NCI-H2196 (cell line): Measurements from ENCODE around the gene RGS6.

Source experiments
- DNase-seq: peaks from one replicate; lab custom pipeline; 2025; ENCODE audit not compliant: unreplicated experiment; lab: John Stamatoyannopoulos, UW

Gene RGS6

DNA sequence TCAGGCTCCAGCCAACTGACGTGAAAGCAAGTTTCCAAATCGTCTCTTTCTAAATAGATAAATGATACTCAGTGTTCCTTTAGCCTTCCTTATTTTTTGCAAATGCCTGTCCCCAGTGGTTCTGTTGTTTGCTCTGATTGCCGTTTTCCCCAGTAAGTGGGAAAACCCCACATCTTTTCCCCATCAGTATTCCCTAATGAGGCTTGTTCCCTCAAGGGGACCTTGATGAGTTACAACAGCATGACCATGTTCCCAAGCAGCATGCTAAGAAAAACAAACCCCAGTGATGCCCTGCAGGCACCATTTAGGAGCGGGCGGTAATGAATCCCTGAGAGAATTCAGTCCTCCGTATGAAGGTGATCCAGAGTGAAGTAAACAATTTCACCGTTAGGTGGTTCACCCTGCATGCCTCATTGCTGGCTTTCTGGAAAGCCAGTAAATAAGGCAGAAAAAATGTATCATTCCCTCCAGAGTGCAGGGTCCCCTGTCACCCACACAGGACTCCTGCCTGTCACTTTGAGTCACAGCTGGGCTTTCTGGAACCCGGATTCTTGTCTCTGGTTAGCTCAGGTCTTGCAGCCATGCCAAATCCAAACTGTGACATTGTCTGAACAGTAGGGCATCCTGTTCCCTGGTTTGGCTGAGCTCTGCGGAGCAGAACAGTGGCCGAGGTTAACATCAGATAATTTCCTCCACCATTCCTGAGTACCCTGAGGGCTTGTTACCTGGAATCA, 222.6 kb downstream of the RGS6 start:
- no peak for DNase-seq

DNA sequence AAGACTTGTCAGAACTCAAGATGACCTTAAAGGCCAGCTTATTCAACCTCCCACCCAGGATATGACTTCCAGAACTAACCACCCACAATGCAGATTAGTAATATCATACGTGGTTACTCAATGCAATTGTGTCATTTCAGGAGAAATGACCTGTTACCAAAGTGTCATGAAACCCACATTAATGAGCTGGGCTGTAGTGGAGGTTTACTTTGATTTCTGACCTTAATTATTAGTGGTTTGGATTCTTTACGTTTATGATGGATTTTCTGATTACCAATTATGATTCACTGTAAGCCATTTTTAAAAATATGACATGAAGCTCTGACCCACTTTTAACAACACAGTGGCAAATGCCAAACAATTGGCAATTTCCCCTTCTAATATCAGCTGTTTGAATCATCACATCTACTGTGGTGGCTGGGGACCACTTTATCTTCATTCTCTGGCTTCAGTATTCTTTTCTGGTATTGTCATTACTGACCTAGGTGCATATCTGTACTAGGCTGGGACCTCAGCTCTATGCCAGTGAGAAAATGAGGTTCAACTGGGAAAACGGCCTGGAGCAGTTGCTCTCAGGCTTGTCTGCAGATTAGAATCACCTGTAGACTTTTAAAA, 223.3 kb downstream of the RGS6 start:
- no peak for DNase-seq

DNA sequence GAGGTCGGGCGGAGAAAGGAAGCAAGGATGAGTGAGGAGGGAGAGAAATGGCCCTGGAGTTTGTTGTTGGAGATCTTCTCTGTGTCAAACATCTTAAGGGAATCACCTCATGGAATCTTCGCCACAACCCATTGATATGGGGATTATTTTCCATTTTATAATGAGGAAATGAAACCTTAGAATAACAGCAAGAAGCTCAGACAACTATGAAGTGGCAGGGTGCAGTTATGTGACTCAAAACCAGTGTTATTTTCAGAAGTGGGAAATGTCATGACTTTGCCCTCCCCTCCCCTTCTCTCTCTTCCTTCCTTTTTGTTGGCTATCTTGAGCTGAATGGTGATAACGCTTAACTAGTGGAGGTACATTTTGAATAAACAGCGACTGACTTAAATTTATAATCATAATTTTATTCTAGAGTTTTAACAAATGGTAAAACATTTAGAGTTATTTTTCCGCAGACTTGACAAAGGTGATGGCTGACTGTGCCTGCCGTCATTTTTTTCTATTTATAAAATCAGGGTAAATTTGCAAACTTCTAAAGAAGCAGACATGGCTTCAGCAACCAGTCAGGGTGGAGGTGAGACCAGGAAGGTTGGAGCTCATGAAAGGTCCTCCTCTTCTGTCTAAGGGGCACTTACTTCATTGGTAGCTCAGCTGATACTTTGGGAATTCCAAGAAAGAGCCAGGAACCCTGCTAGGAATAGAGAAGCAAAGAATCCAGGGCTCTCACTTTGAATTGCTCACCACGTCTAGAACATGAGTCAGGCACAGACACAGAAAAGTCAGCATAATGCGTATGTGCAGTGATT, 232.4 kb downstream of the RGS6 start:
- DNase-seq = no peak

DNA sequence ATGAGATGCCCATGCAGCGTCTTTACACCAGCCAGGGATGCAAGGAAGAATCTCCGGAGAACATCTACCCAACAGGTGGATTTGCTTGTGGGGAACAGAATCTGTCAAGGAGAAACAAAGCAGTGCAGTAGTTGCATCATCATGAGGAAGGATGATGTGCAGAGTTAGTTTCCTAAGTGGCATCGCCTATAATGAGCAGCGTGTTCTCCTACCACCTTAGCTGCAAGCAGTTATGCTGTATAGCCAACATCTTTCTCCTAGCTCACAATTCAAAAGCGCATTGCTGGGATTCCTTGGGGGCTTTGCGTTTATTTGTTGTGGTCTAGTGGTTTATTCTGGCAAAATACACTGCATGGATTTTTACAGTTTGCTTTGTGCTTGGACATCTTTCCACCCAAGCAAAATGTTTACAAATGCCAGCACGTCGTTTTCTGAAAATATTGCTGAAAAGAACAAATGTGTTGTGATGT, 233.0 kb downstream of the RGS6 start:
- no peak for DNase-seq

DNA sequence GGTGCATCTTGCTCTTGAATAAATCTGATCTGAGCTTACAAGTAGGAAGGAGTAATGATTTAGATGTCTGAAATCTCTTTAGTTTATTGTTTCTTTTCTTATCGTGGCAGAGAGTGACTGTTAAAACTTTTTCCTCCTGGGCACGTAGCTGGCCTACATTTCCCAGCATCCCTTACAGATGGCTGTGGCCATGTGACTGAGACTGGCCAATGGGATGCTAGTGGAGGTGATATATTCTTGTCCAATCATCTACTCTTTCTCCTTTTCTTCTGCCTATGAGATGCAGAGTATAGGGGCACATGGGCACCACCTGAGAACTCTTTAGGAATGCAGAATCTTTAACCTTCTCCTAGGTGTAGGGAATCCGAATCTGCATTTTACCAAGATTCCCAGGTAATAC, 237.3 kb downstream of the RGS6 start:
- no peak for DNase-seq

DNA sequence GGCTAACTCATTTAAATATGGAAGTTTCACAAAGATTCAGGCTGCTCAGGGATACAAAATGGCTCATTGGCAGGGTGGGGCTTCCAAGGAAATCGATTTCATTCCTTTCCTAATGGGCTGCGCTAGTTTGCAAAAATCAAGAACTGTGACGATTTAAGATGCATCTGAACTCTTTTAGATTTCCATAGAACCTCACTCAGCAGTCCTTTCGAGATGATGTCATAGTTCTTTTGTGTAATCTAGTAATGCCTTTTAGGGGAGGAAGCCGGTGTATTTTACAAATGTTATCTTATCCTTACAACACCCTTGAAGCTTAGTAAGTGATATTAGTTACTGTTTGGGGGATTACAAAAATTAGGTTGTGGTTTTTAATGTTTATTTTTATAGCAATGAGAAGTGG, 239.8 kb downstream of the RGS6 start:
- DNase-seq = no peak

DNA sequence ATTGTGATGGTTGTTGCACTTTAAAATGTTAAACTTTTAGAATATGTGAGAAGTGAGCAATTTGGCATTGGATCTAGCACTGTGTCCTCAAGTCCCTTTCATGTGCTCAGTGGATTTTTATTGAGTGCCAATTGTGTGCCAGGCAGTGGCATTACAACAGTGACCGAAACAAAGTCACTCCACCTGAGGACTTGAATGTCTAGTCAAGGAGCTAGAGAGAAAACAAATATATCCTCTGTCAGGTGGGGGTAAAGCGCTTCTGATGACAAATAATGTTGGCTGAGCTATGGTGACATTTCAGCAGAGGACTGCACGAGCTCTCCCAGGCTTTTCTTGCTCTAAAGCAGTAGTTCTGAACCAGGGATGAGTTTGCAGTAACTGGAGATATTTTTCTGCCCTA, 240.4 kb downstream of the RGS6 start:
- no peak for DNase-seq

DNA sequence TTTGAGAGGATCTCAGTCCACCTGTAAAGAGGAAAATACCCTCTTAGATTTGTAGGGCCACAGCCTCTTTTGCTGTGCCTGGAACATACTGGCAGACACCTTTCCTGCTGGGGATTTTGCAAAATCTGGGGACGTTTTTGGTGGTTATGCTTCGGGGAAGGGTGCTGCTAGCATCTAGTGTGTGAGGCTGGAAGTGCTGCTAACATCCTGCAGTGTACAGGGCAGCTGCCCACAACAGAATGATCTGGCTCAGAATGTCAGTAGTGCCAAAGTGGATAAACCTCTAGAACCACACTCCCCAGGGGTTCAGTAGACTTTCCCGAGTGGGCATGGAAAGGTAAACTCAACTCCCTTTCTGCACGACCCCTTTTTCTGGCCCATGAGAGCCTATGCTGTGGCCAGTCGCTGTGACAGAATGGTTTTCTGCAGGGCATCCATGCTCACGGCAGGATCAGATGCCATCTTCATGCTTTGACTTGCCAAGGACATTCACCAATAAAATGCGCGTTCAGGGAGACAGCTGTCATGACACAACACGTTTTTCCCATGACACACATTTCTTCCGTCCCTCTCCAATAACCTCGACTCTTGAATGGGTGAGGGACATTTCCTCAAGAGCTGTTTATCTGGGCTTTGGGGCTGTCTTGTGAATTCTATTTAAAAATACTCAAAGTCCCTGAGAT, 240.9 kb downstream of the RGS6 start:
- DNase-seq = no peak

DNA sequence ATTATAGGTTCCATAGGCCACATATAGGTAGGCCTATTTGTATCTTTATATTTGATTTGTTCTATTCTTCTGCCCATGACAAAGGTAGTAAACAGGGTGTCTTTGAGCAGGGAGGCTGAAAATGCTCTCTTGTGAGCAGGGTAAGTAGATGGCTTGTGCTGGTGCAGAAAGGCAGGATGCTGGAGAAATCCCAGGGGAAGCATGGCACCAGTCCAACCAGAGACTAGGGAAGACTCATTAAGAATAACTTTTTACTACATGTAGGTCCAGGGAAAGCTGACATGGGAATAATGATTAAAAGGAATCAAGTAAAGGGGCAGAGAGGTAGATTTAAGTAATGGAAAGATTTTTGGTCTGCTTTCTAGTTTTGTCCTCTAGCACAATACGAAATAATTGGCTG, 245.0 kb downstream of the RGS6 start:
- no peak for DNase-seq

DNA sequence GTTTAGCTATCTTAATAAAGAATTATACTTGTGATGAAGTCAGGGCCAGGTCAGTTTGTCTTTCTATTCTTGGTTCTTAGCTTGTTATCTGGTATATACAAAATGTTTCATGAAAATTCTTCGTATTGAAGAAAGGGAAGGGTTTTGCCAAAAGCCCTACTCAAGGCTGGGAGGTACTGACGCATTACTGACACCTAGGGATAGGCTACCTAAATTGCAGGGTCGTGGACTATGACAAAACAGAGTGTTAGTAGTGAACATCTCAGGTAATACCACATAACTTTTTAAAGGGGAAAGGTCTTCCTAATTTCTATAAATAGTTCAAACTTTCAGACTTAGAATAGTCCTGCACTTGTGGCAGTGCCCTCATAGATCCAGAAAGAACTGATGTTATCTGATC, 246.3 kb downstream of the RGS6 start:
- DNase-seq = no peak

DNA sequence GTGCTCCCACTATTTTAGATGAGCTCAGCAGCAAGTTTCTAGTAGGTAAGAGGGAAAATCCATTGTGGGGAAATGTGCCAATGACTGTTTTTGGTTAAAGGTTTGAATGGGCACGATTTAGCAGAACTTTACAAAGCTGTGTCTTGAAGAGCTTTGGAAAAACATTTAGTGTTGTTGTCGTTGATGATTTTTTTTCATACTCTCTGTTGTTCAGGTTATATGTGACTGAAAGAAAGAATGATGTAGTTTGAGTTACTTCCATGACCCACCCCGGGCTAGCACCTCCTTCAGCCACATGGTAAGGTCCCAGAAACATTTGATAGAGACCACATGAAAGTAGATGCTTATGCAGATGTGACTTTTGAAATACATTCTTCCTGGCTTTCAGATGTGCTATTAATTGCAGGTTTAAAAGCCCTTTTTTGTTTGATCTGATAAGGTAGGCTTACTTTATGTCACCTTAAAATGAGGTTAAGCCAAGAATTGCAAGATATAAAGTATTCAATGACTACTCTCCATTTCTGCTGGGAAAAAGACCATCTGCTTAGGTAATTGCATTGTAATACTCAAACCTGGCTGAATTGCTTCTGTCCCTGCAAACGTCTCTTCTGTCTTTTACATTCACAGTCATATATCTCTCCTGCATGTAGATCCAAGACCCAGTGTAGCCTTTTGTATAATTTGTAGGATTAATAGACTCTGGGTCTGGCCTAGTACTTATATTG, 250.6 kb downstream of the RGS6 start:
- no peak for DNase-seq

DNA sequence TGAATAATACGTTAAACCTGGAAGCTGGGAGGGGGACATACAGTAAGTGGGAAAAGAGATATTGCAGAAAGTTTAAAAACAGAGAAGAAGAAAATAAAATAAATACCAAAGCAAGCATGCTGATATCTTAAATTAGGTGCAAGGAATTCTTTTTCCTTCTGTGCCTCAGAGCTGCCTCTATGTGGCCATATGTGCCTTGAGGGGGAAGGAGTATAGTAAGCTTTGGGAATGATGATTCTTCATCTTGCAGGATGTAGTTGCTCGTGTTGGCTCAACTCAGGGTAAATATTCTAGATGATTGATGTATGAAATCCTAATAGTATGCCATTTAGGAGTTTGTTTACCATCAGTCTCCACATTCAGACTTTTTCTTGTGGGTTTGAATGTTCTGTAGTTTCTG, 251.4 kb downstream of the RGS6 start:
- no peak for DNase-seq

DNA sequence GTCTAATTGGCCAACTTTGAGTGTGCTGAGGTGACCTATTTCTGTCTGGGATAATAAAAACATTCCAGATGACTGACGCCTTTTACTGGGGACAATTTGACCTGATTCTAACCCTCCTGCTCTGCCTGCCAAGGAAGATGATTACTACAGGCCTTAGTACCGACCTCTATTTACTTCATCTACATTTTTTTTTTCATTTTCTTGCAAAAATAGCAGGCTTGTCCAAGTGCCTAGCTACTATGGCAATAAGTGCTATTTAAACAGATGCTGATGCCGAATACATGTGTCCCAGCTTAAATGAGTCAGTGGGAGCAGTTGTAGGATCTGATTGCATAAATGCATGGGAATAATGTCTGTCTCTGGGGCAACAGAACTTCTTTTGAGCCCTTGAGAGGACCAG, 254.3 kb downstream of the RGS6 start:
- no peak for DNase-seq

DNA sequence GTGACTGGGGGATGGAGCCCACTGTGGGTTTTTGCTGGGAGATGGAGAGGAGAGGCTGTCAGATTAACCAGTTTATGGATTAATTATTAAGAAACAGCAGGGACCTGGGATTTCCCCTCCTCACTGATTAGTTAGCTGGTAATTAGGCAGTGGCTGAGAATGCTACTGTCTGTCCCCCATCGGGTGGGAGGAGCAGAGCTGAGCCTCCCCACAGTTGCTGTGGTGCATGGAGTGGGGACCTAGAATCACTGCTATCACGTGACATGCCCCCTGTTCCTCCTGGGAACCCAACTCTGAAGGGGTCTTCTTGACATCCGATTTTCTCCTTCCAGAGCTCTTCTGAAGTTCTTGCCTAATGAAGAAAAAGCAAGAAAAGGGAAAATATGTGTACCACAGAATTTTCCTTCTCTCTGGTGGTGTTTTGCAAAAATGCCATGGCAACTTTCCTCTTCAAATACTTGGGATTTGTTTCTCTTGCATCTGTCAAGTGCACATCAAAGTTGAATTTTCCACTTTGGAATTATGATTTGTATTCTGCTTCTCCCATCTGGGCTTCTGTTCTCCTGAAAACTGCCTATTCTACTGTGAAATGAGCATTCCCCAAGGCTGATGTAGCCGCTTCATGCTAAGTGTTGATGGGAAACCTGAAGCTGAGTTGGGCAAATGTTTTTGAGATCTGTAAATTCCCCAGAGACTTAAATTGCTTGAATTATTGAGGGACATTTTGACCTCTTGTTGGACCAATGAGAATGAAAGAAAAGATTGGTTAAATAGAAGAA, 264.2 kb downstream of the RGS6 start:
- no peak for DNase-seq

DNA sequence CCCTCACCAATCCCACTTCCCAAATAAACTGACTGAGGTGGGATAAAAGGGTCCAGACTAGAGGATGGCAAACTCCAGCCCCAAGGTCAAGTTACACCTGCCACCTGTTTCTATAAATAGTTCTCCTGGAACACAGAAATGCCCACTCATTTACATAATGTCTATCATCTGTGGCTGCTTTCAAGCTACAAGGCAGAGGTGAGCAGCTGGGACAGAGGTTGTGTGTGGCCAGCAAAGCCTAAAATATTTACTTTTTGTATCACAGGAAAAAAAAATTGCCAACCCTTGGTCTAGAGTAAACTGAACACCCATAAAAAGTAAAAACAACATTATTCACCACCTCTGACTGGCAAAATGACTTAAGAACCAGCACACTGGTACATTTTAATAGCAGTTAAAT, 269.4 kb downstream of the RGS6 start:
- no peak for DNase-seq

DNA sequence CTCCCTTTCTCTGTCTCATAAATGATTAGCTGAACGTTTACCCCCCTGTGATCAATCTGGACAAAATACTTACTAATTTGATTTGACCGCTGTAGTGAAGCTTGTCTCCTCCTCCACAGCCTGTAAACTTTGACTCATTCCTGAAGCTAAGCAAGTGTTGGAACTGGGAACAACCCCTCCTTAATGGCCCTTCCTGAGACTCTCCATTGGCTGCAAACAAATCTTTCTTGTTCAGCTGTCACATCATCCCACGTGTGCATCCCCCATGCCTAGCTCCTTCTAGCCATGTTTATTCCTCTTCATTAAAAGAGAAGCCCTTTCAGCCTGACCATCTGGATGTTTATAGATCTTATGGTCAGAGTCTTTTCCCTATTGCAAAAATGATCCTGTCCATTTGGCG, 281.2 kb downstream of the RGS6 start:
- no peak for DNase-seq

DNA sequence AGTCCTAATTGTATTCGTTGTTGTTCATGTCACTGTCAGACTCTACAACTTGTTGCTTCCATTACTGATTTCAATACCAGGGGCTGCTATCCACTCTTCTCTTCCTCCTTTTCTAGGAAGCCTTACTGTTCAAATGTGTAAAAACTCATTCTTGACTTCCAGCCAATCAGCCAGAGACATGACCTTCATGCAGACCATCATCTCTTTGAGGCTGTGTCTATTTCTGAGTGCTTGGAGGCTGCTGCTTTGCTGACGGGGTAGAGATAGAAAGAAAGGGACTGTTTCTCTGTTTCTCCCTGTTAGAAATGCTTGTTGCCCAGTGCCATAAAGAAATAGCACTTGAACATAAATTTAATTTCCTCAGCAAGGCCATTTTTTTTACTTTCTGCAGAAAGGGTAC, 282.9 kb downstream of the RGS6 start:
- DNase-seq = no peak

DNA sequence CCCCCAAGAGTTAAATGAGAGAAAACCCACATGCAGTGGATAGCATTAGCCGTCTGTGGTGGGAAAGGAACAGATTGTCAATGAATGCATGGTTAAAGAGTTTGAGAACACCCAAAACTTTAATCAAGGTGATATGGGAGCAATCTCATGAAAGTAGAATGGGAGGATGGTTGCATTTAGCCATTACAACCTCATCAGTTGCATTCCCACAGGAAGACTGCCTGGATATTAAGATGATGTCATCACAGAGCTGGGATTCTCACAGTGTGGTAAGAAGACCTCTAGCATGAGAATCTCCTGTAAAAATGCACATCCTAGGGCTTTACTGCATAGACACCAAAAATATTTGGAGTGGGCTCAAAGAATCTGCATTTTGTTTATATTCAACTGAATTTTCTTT, 284.9 kb downstream of the RGS6 start:
- no peak for DNase-seq

DNA sequence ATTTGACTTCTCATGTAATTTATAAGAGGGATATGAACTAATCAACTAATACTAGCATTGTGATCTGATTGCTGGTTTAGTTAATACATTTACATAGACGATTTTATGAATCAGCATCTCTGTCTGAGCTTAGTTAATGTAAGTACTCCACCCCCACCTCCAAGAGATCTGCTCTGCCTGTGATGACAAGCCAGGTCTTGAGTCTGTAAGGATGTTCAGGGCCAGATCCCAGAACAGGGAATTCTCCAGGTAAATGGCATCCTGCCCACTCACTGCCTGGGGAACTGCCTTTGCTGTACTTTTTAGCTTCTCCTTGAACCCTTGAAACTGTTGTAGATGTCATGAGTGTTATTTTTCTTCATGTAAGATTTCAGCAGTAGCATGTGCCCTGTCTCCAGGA, 289.8 kb downstream of the RGS6 start:
- DNase-seq = no peak

DNA sequence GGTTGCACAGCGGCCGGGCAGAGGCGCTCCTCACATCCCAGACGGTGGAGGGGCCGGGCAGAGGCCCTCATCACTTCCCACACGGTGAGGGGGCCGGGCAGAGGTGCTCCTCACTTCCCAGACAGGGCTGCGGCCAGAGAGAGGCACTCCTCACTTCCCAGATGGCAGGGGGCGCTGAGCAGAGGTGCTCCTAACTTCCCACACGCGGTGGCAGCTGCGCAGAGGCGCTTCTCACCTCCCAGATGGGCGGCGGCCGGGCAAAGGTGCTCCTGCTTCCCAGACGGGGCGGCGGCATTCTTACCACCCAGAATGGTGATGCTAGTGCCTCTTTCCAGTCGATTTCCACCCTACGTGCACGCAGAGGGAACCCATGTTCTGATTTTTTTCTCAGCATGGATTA, 304.4 kb downstream of the RGS6 start:
- no peak for DNase-seq
